Neural cell (in vitro differentiated cells): ENCODE results near the gene NGEF. TPM values are rescaled to one million over a fixed set of nuclear protein-coding genes. Genes with fewer than 3 reads are reported as not detected.

ENCODE experiments used
- H2AFZ ChIP-seq: fragments of 200-600, 300-800 bp; sonication (generic), shearing (Covaris generic); 2 replicates; pipeline ENCODE4 v1.6.0; 2014; ENCODE audit warnings: low read depth, mild to moderate bottlenecking, antibody characterized with exemption, low read length, moderate library complexity
- H3F3A ChIP-seq: fragments of 200-600 bp; shearing (Covaris generic); 2 replicates; pipeline ENCODE4 v1.6.1; 2016; ENCODE audit warnings: mild to moderate bottlenecking, moderate library complexity, mixed read lengths, antibody characterized with exemption, low read length; ENCODE audit not compliant: insufficient read depth, poor library complexity, severe bottlenecking
- H3K27ac ChIP-seq: fragments of 200-600, 300-800 bp; sonication (generic), shearing (Covaris generic); 2 replicates; pipeline ENCODE4 v1.5.1; 2014; ENCODE audit warnings: mild to moderate bottlenecking, low read length, moderate library complexity
- H3K27me3 ChIP-seq: fragments of 300-800, 200-600 bp; sonication (generic), shearing (Covaris generic); 2 replicates; pipeline ENCODE4 v1.6.0; 2014; ENCODE audit warnings: mild to moderate bottlenecking, low read depth, low read length, moderate library complexity; ENCODE audit not compliant: insufficient read depth
- H3K36me3 ChIP-seq: fragments of 300-800, 200-600 bp; sonication (generic), shearing (Covaris generic); 2 replicates; pipeline ENCODE4 v1.5.1; 2014; ENCODE audit warnings: mild to moderate bottlenecking, antibody characterized with exemption, low read length, moderate library complexity; ENCODE audit not compliant: insufficient read depth
- H3K4me2 ChIP-seq: fragments of 300-800, 200-600 bp; sonication (generic), shearing (Covaris generic); 2 replicates; pipeline ENCODE4 v1.6.0; 2014; ENCODE audit warnings: mild to moderate bottlenecking, low read length
- H3K4me3 ChIP-seq: fragments of 300-800, 200-600 bp; sonication (generic), shearing (Covaris generic); 2 replicates; pipeline ENCODE4 v1.5.1; 2014; ENCODE audit warnings: mild to moderate bottlenecking, low read length, moderate library complexity
- H3K79me2 ChIP-seq: fragments of 200-600 bp; shearing (Covaris generic); replicated peaks from 2 replicates; pipeline ENCODE4 v1.6.0; 2014; ENCODE audit warnings: mild to moderate bottlenecking, low read length, moderate library complexity; ENCODE audit not compliant: insufficient read depth
- H3K9ac ChIP-seq: fragments of 300-800, 200-600 bp; sonication (generic), shearing (Covaris generic); 2 replicates; pipeline ENCODE4 v1.6.1; 2016; ENCODE audit warnings: mild to moderate bottlenecking, low read length, mixed read lengths
- H3K9me2 ChIP-seq: fragments of 200-600 bp; shearing (Covaris generic); 2 replicates; pipeline ENCODE4 v1.6.1; 2016; ENCODE audit warnings: mild to moderate bottlenecking, low read length, mixed read lengths; ENCODE audit not compliant: insufficient read depth
- H3K9me3 ChIP-seq: fragments of 200-600, 300-800 bp; sonication (generic), shearing (Covaris generic); 2 replicates; pipeline ENCODE4 v1.6.1; 2016; ENCODE audit warnings: mild to moderate bottlenecking, mixed run types, low read length, moderate library complexity, mixed read lengths
- H4K20me1 ChIP-seq: fragments of 200-600 bp; shearing (Covaris generic); 2 replicates; pipeline ENCODE4 v1.6.1; 2016; ENCODE audit warnings: mild to moderate bottlenecking, mixed run types; ENCODE audit not compliant: insufficient read depth
- EP300 ChIP-seq: fragments of 450-650 bp; conservative IDR thresholded peaks from 2 replicates; pipeline ENCODE4 v1.6.1; 2014; ENCODE audit warnings: antibody characterized with exemption, mild to moderate bottlenecking, moderate library complexity; ENCODE audit not compliant: poor library complexity, severe bottlenecking
- EZH2 ChIP-seq: fragments of 200-600, 300-800 bp; shearing (Covaris generic), sonication (generic); IDR thresholded peaks from 2 replicates; pipeline ENCODE4 v1.6.1; 2014; ENCODE audit warnings: antibody characterized with exemption, low read length, borderline replicate concordance, mild to moderate bottlenecking; ENCODE audit not compliant: insufficient read depth, poor library complexity, severe bottlenecking
- MXI1 ChIP-seq: fragments of 450-650 bp; conservative IDR thresholded peaks from 2 replicates; pipeline ENCODE4 v1.6.1; 2014; ENCODE audit warnings: antibody characterized with exemption, mild to moderate bottlenecking; ENCODE audit not compliant: poor library complexity, severe bottlenecking
- POLR2AphosphoS5 ChIP-seq: IDR thresholded peaks from 2 replicates; pipeline ENCODE4 v1.6.1; 2012
- RAD21 ChIP-seq: fragments of 450-650 bp; conservative IDR thresholded peaks from 2 replicates; pipeline ENCODE4 v1.6.1; 2014; ENCODE audit warnings: antibody characterized with exemption, mild to moderate bottlenecking, moderate library complexity
- REST ChIP-seq: IDR thresholded peaks from 2 replicates; pipeline ENCODE4 v1.6.1; 2012; ENCODE audit warnings: borderline replicate concordance
- SMC3 ChIP-seq: fragments of 450-650 bp; conservative IDR thresholded peaks from 2 replicates; pipeline ENCODE4 v1.6.1; 2014; ENCODE audit warnings: antibody characterized with exemption, mild to moderate bottlenecking, moderate library complexity; ENCODE audit not compliant: poor library complexity
- TAF1 ChIP-seq: IDR thresholded peaks from 2 replicates; pipeline ENCODE4 v1.6.1; 2012; ENCODE audit warnings: low read depth
- polyA plus RNA-seq: library from polyadenylated mRNA; depleted of rRNA; stranded (reverse); fragments of >200 nt; gene quantifications from 2 replicates; pipeline ENCODE4 v1.2.3, GENCODE V29; 2014
- TF ChIP-seq, protein P1 (sequence below): fragments of 450-650 bp; IDR thresholded peaks from 2 replicates; pipeline ENCODE4 v1.5.1; 2014; ENCODE audit warnings: antibody characterized with exemption, mild to moderate bottlenecking, moderate library complexity; ENCODE audit not compliant: poor library complexity, severe bottlenecking

The NGEF gene
- polyA plus RNA-seq, 1 donor from 2014 or later: 5.2 TPM

GRCh38 chr2:232888839-232889529 lies 124.1 kb downstream of the NGEF start:
- Histone ChIP-seq H3K27ac (no peak overlapping the region), H3K4me2 (no peak overlapping the region), H3K4me3 (no peak overlapping the region), H2AFZ (no peak overlapping the region), H3K9me3 (no peaks in the 10 kb centered on the region), H3K27me3 (no peaks in the 10 kb centered on the region), H3K79me2 (no peaks in the 10 kb centered on the region), H4K20me1 (no peaks in the 10 kb centered on the region), H3F3A (no peaks in the 10 kb centered on the region), H3K36me3 (no peaks in the 10 kb centered on the region), H3K9me2 (no peaks in the 10 kb centered on the region), H3K9ac (no peak overlapping the region)
- TF ChIP-seq EP300: no peak

DNA sequence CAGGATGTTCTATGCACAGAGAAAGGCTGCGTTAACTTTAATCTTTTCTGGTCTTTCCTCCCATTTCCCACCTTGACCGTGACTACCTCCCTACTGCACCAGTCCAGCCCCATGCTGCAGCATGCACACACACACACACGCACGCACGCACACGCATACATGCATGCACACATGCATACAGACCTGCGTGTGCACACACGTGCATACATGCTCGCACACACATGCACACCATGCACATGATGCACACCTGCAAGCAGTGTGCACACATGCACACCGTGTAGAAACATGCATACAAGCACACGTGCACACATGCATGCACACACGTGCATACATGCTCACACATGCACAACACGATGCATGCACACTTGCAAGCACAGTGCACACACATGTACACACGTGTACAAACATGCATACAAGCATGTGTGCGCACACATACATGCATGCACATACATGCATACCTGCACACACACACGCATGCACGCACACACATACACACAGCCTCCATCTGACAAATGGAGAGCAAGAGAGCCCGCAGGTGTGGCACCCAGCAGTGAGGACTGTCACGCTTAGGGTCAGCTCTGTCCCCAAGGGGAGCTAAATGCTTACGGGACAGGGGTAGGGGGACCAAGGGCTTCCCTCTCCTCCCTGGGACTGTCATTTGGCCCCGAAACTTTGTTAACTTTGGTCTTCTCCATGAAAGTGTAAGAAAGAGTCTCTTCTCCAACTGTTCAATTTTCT lies 124.8 kb downstream of the NGEF start:
- no peaks in the 10 kb centered on the region for H3K9me3 ChIP-seq
- no peak overlapping the region for H3K4me3 ChIP-seq
- no peak overlapping the region for H3K27ac ChIP-seq
- no peak overlapping the region for H2AFZ ChIP-seq
- no peaks in the 10 kb centered on the region for H3K79me2 ChIP-seq
- H3K9ac ChIP-seq: no peak overlapping the region
- H3K9me2 ChIP-seq: no peaks in the 10 kb centered on the region
- no peaks in the 10 kb centered on the region for H3K36me3 ChIP-seq
- H3F3A ChIP-seq: no peaks in the 10 kb centered on the region
- TF ChIP-seq RAD21 (no peak), EP300 (no peak), EZH2 (no peak), SMC3 (no peak), TAF1 (no peak), MXI1 (no peak), POLR2AphosphoS5 (no peak), REST (no peak)
- TF ChIP-seq, protein P1, sequence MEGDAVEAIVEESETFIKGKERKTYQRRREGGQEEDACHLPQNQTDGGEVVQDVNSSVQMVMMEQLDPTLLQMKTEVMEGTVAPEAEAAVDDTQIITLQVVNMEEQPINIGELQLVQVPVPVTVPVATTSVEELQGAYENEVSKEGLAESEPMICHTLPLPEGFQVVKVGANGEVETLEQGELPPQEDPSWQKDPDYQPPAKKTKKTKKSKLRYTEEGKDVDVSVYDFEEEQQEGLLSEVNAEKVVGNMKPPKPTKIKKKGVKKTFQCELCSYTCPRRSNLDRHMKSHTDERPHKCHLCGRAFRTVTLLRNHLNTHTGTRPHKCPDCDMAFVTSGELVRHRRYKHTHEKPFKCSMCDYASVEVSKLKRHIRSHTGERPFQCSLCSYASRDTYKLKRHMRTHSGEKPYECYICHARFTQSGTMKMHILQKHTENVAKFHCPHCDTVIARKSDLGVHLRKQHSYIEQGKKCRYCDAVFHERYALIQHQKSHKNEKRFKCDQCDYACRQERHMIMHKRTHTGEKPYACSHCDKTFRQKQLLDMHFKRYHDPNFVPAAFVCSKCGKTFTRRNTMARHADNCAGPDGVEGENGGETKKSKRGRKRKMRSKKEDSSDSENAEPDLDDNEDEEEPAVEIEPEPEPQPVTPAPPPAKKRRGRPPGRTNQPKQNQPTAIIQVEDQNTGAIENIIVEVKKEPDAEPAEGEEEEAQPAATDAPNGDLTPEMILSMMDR: no peak
- H3K27me3 ChIP-seq: no peaks in the 10 kb centered on the region
- no peaks in the 10 kb centered on the region for H4K20me1 ChIP-seq
- no peak overlapping the region for H3K4me2 ChIP-seq
